ENCODE measurements around the gene ALDH3B1.

DNA sequence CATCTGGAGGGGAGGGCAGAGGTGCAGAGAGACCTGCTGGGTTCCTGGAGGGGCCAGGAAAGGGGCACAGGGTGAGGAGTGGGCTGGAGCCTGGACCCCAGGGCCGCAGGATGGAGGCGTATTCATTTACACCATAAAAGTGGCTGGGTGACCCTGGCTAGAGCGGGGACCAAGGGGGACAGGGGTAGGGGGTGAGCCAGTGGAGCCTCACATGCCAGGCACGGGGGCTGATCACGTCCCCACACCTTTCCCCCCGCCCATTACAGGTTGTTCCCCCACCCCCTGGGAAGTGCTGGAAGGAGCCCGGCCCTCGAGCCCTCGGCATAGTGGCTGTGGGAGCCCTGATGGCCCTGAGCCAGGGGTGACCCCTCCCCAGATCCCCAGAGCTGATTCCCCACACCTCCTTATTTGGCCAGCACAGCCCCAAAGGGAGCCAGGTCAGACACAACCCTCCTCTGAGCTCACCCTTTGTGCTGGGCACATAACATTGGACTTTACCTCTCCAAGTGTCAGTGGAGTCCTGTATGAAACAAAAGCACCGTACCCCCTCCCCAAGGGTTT is 29.5 kb downstream of the ALDH3B1 start:
- TF ChIP-seq, protein P1, sequence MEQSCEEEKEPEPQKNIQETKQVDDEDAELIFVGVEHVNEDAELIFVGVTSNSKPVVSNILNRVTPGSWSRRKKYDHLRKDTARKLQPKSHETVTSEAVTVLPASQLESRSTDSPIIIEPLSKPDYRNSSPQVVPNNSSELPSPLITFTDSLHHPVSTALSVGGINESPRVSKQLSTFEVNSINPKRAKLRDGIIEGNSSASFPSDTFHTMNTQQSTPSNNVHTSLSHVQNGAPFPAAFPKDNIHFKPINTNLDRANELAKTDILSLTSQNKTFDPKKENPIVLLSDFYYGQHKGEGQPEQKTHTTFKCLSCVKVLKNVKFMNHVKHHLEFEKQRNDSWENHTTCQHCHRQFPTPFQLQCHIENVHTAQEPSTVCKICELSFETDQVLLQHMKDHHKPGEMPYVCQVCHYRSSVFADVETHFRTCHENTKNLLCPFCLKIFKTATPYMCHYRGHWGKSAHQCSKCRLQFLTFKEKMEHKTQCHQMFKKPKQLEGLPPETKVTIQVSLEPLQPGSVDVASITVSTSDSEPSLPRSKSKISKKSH (CRISPR knock-in tag; IDR thresholded peaks at IDR 0.05): no peak
- TF ChIP-seq ZNF444 (CRISPR knock-in tag; IDR thresholded peaks at IDR 0.05) (no peak), KAT2B (IDR thresholded peaks at IDR 0.05; ENCODE audit: low read depth, low read length) (no peak), ADNP (tag; IDR thresholded peaks at IDR 0.05) (peak; percentile 93), ELF1 (tag; IDR thresholded peaks at IDR 0.05) (no peak), EP300 (IDR thresholded peaks at IDR 0.05; ENCODE audit: low read length) (no peak)
- TF ChIP-seq, protein P2, sequence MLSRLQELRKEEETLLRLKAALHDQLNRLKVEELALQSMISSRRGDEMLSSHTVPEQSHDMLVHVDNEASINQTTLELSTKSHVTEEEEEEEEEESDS (CRISPR knock-in tag; IDR thresholded peaks at IDR 0.05): no peak
- TF ChIP-seq, protein P3, sequence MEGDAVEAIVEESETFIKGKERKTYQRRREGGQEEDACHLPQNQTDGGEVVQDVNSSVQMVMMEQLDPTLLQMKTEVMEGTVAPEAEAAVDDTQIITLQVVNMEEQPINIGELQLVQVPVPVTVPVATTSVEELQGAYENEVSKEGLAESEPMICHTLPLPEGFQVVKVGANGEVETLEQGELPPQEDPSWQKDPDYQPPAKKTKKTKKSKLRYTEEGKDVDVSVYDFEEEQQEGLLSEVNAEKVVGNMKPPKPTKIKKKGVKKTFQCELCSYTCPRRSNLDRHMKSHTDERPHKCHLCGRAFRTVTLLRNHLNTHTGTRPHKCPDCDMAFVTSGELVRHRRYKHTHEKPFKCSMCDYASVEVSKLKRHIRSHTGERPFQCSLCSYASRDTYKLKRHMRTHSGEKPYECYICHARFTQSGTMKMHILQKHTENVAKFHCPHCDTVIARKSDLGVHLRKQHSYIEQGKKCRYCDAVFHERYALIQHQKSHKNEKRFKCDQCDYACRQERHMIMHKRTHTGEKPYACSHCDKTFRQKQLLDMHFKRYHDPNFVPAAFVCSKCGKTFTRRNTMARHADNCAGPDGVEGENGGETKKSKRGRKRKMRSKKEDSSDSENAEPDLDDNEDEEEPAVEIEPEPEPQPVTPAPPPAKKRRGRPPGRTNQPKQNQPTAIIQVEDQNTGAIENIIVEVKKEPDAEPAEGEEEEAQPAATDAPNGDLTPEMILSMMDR (IDR thresholded peaks at IDR 0.05 in 2 of 3, conservative IDR thresholded peaks at IDR 0.05 in 1 of 3; ENCODE audit: insufficient read depth in 2 of 3, low read depth in 1 of 3, low read length in 3 of 3): no peak

Measured in K562 (cell line).